Retinal pigment epithelial cell (primary cell): ENCODE data around the gene SLC38A11.

Source experiments
- DNase-seq: peaks from one replicate; pipeline ENCODE4 v3.0.0-alpha.2; 2010; ENCODE audit warnings: low read depth
- H3K4me3 ChIP-seq: 2 replicates; pipeline ENCODE4 v1.5.1; 2011; ENCODE audit warnings: mild to moderate bottlenecking, low read length, control low read depth, moderate library complexity
- TF ChIP-seq, protein P1 (sequence below): conservative IDR thresholded peaks from 2 replicates; pipeline ENCODE4 v1.5.1; 2011; ENCODE audit warnings: low read depth, low read length, control low read depth, inconsistent platforms

The SLC38A11 gene

DNA sequence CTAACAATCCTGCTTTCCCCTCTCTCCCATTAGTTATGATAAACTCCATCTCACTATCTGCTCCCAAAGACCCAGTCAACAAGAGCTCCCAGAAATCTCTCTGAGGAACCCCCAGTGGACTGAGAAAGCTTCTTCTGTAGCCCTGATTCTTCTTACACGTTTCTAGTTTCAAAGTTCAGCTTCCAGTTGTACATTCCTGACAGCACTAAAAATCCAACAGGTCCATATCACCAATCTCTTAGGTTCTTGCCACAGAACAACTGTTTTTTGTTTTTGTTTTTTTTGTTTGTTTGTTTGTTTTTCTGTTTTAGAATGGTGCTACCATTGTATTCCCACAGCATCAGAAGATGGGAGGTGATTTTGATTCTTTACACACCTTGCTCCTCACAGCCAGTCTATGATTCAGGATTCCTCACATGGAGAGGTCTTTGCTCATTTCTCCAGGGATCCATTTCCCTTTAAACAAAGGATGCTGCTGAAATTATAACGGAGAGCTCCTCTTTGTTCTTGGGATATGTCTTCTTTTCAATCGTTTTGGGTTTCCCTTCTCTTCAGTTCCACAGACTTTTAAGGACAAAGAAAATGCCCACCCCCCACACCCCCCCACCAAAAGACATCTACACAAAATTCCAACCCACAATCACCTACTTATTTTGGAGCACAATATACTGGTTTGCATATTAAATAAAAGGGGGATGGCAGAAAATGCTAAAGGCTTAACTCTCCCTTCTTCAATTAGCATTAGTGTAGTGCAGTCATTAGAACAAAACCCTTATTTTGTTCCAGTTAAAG, 57.7 kb downstream of the SLC38A11 start:
- no peak for DNase-seq
- TF ChIP-seq, protein P1, sequence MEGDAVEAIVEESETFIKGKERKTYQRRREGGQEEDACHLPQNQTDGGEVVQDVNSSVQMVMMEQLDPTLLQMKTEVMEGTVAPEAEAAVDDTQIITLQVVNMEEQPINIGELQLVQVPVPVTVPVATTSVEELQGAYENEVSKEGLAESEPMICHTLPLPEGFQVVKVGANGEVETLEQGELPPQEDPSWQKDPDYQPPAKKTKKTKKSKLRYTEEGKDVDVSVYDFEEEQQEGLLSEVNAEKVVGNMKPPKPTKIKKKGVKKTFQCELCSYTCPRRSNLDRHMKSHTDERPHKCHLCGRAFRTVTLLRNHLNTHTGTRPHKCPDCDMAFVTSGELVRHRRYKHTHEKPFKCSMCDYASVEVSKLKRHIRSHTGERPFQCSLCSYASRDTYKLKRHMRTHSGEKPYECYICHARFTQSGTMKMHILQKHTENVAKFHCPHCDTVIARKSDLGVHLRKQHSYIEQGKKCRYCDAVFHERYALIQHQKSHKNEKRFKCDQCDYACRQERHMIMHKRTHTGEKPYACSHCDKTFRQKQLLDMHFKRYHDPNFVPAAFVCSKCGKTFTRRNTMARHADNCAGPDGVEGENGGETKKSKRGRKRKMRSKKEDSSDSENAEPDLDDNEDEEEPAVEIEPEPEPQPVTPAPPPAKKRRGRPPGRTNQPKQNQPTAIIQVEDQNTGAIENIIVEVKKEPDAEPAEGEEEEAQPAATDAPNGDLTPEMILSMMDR: no peak
- H3K4me3 ChIP-seq: no peak overlapping the region

DNA sequence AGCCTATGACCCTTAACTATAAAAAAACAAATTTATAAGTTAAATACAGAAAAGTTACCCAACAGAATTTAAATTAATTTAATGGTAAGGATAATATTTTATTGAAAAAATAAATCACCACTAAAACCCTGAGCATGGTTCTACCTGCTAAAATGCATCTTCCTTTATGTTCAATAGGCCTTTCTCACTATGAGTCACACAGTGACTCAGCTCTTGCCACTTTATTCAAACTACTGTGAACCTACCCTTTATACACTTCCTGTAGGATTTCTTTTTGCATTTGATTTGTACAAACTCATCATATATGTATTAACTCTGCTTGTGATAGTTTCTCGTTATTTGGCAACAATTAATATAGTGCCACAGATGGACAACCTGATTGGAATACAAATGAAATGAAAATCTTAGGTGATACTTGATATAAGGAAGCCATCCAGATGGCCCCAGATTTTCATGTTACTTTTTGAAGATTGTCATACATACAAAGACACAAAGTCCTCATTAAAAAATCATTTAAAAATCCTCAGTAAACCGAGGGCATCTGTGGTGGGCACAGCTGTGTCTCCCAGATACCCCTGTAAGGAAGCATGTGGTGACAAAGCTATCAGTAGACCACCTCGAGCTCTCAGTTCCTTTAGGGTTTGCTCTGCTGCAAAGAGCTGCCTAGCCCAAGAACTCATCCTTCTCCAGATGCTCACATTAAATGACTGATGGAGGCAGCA, 58.5 kb downstream of the SLC38A11 start:
- H3K4me3 ChIP-seq: no peak overlapping the region
- DNase-seq: no peak
- TF ChIP-seq, protein P1: no peak

DNA sequence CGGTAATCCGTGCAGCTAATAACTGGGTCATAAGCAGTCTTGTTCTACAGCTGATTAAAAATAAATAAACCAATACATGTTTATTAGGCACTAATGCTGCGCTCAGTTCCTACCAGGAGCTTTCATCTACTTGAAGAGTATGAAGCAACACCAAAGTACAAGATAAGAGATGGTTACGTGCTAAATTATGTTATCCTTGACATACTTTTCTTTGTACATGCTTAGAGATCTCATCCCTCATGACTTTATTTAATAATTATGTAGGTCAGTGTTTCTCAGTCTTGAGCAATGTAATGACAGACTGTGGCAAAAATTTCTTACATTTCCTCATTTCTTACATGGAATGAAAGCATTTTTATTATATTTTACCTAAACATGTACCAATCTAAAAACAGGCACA, 59.1 kb downstream of the SLC38A11 start:
- TF ChIP-seq, protein P1: no peak
- no peak overlapping the region for H3K4me3 ChIP-seq
- DNase-seq: no peak

DNA sequence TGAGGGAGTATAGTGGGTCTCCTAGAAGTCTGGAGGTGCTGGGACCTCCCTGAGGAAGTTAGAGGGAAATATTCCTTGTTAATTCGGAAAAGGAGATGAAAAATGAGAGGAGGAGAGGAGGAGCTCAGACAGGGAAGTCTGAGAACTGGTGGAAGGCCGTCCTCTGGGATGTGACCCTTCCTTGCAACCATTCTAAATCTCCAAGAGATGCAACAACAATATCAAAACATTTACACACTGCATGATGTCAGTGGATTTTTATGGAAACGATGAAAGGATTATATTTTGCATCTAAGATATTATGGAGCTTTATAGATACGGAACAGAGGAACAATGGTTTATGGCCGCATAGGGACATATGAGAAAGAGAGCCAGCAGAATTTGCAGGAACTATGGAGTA, 63.9 kb downstream of the SLC38A11 start:
- DNase-seq: no peak
- H3K4me3 ChIP-seq: no peak overlapping the region
- TF ChIP-seq, protein P1: no peak

DNA sequence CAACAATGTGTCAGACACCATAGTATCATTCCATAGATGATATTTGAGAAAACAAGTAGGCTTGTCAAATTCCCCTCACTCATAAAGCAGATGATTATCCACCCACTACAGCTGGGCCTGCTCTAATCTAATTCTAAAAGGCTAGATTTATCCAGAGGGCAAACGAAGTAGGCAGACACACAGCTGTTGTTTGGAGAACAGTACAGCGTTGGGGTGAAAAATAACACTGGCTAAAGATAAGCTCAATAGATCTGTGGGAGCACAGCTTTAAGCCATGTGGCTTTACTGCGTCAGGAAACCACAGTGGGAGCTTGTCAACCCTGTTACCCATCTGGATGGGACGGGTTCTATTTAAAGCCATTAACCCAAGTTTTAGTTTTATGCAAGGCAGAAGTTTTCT, 64.8 kb downstream of the SLC38A11 start:
- TF ChIP-seq, protein P1: no peak
- no peak overlapping the region for H3K4me3 ChIP-seq
- DNase-seq: no peak

DNA sequence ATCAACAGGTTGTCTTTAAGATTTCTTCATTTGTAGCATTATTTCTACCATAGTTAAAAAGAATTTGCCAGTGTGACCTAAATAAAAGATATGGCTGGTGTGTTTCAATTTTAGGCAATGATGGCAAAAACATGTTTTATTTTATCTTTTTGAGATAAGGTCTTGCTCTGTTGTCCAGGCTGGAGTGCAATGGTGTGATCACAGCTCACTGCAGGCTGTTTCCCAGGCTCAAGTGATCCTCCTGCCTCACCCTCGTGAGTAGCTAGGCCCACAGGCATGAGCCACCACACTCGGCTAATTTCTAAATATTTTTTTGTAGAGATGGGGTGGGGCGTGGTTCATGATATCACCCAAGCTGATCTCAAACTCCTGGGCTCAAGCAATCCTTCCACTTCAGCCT, 66.7 kb downstream of the SLC38A11 start:
- H3K4me3 ChIP-seq: no peak overlapping the region
- TF ChIP-seq, protein P1: no peak
- no peak for DNase-seq
